ENCODE measurements around the gene CFAP20. TPM values are rescaled to one million over a fixed set of nuclear protein-coding genes. Genes with fewer than 3 reads are reported as not detected.
"Not testable (repeated sequence)": the region's sequence is repeated elsewhere in the genome, so short reads cannot be mapped to it uniquely, and the experiment has no call there.

Gene CFAP20
- total RNA-seq, 1 donor from 2014 or later: 24.9 TPM

DNA sequence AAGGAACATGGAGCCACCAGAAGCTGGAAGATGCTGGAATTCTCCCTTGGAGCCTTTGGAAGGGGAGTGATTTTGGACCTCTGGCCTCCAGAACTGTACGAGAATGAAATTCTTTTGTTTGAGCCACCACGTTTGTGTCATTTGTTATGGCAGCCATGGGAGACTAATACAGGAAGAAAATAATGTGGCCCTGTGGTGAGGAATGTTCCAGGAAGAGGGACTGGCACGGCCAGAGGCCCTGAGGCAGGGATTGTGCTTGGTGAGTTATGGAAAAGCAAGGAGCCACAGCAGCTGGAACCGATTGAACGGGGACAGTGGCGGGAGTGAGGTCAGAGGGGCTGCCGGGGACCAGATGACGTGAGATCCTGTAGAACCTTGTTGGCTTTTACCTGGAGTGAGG, 51.4 kb downstream of the CFAP20 start:
- TF ChIP-seq, protein P1, sequence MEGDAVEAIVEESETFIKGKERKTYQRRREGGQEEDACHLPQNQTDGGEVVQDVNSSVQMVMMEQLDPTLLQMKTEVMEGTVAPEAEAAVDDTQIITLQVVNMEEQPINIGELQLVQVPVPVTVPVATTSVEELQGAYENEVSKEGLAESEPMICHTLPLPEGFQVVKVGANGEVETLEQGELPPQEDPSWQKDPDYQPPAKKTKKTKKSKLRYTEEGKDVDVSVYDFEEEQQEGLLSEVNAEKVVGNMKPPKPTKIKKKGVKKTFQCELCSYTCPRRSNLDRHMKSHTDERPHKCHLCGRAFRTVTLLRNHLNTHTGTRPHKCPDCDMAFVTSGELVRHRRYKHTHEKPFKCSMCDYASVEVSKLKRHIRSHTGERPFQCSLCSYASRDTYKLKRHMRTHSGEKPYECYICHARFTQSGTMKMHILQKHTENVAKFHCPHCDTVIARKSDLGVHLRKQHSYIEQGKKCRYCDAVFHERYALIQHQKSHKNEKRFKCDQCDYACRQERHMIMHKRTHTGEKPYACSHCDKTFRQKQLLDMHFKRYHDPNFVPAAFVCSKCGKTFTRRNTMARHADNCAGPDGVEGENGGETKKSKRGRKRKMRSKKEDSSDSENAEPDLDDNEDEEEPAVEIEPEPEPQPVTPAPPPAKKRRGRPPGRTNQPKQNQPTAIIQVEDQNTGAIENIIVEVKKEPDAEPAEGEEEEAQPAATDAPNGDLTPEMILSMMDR (IDR thresholded peaks at IDR 0.05): no peak
- no peak overlapping the region for H3K27ac Mint-ChIP-seq
- DNase-seq: no peak
- H3K9me3 Mint-ChIP-seq: peaks cover 6% of the 10 kb centered on the region
- H3K27me3 Mint-ChIP-seq: peaks cover 3% of the 10 kb centered on the region
- no peak overlapping the region for H3K4me3 Mint-ChIP-seq
- intact Hi-C loops (cut with micrococcal nuclease): no loop called here
- no peaks in the 10 kb centered on the region for H3K4me1 Mint-ChIP-seq
- ATAC-seq (ENCODE audit: low read depth): no peak
- ChIA-PET CTCF (no interaction called here), POLR2A (no interaction called here)
- no peaks in the 10 kb centered on the region for H3K36me3 Mint-ChIP-seq (ENCODE audit: low read depth)

- Mint-ChIP-seq H3K4me1 (no peaks in the 10 kb centered on the region), H3K27me3 (peaks cover 3% of the 10 kb centered on the region), H3K9me3 (peaks cover 14% of the 10 kb centered on the region), H3K36me3 (ENCODE audit: low read depth) (no peaks in the 10 kb centered on the region), H3K27ac (no peak overlapping the region), H3K4me3 (no peak overlapping the region)
- CTCF ChIA-PET: no interaction called here
- TF ChIP-seq, protein P1 (IDR thresholded peaks at IDR 0.05): no peak
- intact Hi-C loops (cut with micrococcal nuclease): no loop called here
- no peak for DNase-seq
- no peak for ATAC-seq (ENCODE audit: low read depth)
- POLR2A ChIA-PET: no interaction called here
These were observed 52.7 kb downstream of the CFAP20 start for GRCh38 chr16:58076514-58076913.

DNA sequence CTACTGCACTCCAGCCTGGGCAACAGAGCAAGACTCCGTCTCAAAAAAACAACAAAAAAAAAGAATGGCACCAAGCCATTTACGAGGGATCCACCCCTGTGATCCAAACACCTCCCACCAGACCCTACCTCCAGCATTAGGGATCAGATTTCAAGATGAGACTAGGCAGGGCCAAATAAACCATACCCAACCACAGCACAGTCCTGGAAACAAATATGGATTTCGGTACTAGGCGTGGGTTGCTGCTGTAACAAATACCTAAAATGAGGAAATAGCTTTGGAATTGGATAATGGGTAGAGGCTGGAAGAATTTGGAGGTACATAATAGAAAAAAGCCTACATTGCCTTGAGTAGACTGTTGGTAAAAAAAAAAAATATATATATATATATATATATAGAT, 54.5 kb downstream of the CFAP20 start:
- no peak for DNase-seq
- H3K36me3 Mint-ChIP-seq (ENCODE audit: low read depth): no peaks in the 10 kb centered on the region
- intact Hi-C loops (cut with micrococcal nuclease): no loop called here
- H3K4me1 Mint-ChIP-seq: no peaks in the 10 kb centered on the region
- TF ChIP-seq, protein P1 (IDR thresholded peaks at IDR 0.05): no peak
- H3K27me3 Mint-ChIP-seq: peaks cover 3% of the 10 kb centered on the region
- H3K4me3 Mint-ChIP-seq: no peak overlapping the region
- no peak overlapping the region for H3K27ac Mint-ChIP-seq
- peaks cover 14% of the 10 kb centered on the region for H3K9me3 Mint-ChIP-seq
- ATAC-seq (ENCODE audit: low read depth): no peak
- CTCF ChIA-PET: no interaction called here
- POLR2A ChIA-PET: no interaction called here

DNA sequence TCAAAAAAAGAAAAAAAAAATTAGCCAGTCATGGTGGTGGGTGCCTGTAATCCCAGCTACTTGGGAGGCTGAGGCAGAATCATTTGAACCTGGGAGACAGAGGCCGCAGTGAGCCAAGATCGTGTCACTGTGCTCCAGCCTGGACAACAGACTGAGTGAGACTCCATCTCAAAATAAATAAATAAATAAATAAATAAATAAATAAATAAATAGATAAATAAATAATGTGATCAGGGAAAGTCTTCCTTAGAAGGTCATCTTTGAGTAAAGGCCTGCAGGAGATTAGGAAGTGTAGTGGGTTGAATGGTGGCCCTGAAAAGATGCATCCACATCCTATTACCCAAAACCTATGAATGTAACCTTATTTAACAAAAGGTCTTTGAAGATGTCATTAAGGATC, 56.1 kb downstream of the CFAP20 start:
- POLR2A ChIA-PET; ATAC-seq (ENCODE audit: low read depth); H3K27me3 Mint-ChIP-seq; H3K4me1 Mint-ChIP-seq; H3K4me3 Mint-ChIP-seq; DNase-seq; CTCF ChIA-PET; H3K27ac Mint-ChIP-seq; intact Hi-C loops (cut with micrococcal nuclease); H3K36me3 Mint-ChIP-seq (ENCODE audit: low read depth): not testable (repeated sequence)
- peaks cover 14% of the 10 kb centered on the region for H3K9me3 Mint-ChIP-seq

DNA sequence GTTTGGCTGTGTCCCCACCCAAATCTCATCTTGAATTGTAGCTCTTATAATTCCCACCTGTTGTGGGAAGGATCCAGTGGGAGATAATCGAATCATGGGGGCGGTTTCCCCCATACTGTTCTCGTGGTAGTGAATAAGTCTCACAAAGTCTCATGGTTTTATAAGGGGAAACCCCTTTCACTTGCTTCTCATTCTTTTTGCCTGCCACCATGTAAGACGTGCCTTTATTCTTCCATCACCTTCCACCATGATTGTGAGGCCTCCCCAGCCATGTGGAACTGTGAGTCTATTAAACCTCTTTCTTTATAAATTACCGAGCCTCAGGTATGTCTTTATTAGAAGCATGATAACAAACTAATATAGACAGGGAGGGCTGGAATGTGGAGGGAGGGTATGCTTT, 57.0 kb downstream of the CFAP20 start:
- H3K4me1 Mint-ChIP-seq; DNase-seq; H3K27me3 Mint-ChIP-seq; intact Hi-C loops (cut with micrococcal nuclease); H3K27ac Mint-ChIP-seq; POLR2A ChIA-PET; ATAC-seq (ENCODE audit: low read depth); H3K4me3 Mint-ChIP-seq; H3K36me3 Mint-ChIP-seq (ENCODE audit: low read depth); CTCF ChIA-PET: not testable (repeated sequence)
- H3K9me3 Mint-ChIP-seq: peaks cover 14% of the 10 kb centered on the region

- Mint-ChIP-seq H3K4me3 (no peak overlapping the region), H3K27ac (no peak overlapping the region), H3K4me1 (no peaks in the 10 kb centered on the region), H3K9me3 (peaks cover 8% of the 10 kb centered on the region), H3K27me3 (peaks cover 2% of the 10 kb centered on the region), H3K36me3 (ENCODE audit: low read depth) (no peaks in the 10 kb centered on the region)
- intact Hi-C loops (cut with micrococcal nuclease): no loop called here
- ChIA-PET POLR2A (no interaction called here), CTCF (no interaction called here)
- no peak for DNase-seq
- TF ChIP-seq, protein P1 (IDR thresholded peaks at IDR 0.05): no peak
- ATAC-seq (ENCODE audit: low read depth): no peak
These were observed 58.6 kb downstream of the CFAP20 start for GRCh38 chr16:58070585-58070984.

Other genes starting within 250 kb of the CFAP20 start
- gene CNGB1, start 158.3 kb downstream of the CFAP20 start, total RNA-seq: not detected in 2 replicates
- gene ZNF319, start 128.7 kb downstream of the CFAP20 start, total RNA-seq: 10.6 and 11.2 TPM in 2 replicates
- 37.4 and 40.7 TPM in 2 replicates for gene USB1, start 128.0 kb downstream of the CFAP20 start, total RNA-seq
- gene MMP15, start 103.6 kb downstream of the CFAP20 start, total RNA-seq: 0.60 TPM in 1 of 2 replicates, not detected in the other
- gene CSNK2A2, start 68.7 kb upstream of the CFAP20 start, total RNA-seq: 77.3 and 85.5 TPM in 2 replicates
- not detected in 2 replicates for gene PRSS54, start 165.6 kb upstream of the CFAP20 start, total RNA-seq